HG03175 (cell line): ENCODE results near the gene C6orf47.
A peak's percentile ranks its signal among the peaks of the same experiment; 100 is the strongest.

Experiments
- ATAC-seq: cut with Tn5 transposase; IDR thresholded peaks from one replicate; pipeline ENCODE4 v1.9.1; 2021; ENCODE audit warnings: mild to moderate bottlenecking, moderate library complexity; ENCODE audit not compliant: unreplicated experiment

Gene C6orf47

DNA sequence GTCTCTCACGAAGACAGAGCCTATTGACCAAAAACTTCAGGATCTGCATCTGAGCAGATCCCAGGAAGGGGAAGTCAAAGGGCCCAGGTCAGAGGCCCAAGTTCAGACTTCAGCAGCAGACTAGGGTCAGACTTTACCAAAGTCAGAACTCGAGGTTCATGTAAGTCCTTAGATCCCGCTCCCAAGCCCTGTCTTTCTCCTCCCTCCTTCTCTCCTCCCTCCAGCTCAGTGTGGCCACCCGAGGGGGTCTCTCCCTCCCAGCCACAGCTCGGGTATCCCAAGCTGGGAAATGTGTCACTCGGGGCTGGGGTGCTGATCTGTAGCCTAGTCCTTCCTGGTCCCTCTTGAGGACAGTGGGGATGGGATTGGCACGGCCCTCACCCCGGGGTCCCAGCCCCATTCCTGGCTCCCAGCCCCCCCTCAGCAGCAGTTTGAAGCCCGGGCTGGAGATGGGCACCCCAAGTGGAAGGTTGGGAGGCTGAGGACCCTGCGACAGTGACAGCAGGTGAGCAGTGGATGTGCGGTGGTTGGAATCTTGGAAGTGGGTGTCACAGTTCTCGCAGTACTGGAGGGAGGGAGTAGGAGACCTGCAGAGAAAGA, 1.6 kb upstream of the C6orf47 start:
- no peak for ATAC-seq

GRCh38 chr6:31661262-31662123, 915 bp upstream of the C6orf47 start:
- ATAC-seq, result no peak

- ATAC-seq, result no peak
Measured at GRCh38 chr6:31659649-31660380, 763 bp downstream of the C6orf47 start.

DNA sequence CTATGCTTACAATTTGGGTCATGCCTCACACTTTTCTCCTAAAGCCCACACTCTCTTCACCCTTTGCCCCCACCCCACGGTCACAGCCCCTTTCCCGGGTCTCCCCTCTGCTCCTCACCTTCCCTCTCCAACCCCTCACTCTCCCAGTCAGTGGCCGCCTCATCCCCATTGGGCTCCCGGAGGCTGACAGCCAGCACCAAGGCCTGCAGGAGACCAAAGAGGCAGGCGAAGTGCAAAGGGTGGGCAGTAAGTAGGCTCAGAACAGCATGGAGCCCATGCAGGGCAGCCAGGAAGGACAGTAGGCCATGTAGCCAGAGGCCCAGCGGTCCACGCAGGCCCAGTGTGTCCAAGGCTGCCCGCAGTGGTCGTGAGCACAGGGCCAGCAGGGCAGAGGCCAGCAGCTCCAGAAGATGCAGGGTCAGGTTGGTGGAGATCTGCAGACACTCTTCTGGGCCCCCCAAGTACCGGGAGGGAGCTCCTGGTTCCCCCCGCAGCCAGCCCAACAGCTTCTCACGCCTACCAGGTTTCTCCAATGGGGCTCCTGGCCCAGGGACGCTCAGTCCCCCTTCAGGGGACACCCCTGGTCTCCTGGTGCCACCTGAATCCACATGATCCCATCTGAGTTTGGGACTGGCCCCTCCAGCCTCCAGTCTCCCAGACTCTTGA, 1.5 kb downstream of the C6orf47 start:
- no peak for ATAC-seq

GRCh38 chr6:31658158-31658688, 2.4 kb downstream of the C6orf47 start:
- ATAC-seq, result no peak

DNA sequence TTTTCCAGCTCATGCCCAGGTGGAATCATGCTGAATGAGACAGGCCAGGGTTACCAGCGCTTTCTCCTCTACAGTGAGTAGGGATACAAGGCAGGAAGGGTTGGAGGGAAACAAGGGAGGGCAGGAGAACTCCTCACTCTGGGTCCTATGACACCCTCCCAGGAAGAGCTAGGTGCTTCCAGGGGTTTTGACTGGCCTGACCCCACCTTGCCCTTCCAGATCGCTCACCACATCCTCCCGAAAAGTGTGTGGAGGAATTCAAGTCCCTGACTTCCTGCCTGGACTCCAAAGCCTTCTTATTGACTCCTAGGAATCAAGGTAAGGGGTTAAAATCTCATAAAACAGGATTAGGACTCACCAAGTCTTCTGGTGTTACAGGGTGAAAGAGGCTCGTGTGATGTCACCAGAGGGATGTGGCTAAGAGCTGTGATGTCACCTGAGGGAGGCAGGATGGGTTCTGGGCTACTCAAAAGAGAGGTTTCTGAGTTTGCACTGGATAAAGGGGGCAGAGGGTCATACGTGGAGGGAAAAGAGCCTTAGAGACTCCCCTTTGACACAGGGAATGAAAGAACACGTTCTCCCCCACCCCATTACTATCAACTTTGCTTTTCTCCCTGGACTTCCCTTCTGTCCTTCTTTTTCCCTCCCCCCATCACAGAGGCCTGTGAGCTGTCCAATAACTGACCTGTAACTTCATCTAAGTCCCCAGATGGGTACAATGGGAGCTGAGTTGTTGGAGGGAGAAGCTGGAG, 3.0 kb downstream of the C6orf47 start:
- no peak for ATAC-seq

DNA sequence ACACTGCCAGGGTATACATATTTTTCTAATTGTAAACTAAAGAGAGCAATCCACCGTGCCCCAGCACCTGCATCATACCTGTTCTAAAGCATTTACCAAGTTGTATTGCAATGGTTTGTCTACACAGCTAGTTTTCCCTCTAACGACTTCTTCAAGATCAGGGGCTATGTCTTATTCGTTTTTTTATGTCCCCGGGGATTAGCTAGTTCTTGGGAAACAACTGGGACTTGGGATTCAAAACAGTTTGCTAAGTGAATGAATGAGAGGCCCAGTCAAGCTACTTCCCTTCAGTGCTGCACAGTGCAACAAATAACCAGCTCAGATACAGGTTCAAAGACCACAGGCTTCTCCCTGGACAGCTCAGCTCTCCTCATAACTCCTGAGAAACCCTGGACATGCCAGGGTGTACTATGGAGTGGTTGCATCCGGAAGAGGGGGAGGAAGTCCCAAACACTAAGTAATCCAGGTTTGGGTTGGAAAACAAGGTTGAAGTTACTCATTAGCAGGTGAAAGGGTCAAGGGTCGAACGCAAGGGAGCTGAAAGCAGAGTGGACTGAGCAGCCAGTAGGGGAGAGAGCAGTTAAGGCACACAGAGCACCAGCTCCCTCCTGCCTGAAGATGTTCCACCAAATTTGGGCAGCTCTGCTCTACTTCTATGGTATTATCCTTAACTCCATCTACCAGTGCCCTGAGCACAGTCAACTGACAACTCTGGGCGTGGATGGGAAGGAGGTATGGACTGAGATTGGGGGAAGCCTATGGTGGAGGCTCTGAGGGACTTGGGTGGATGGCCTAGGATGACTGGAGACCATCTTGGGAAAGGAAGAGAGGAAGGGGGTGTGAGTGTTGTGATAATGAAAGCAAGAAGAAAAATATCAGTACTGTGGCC, 5.0 kb downstream of the C6orf47 start, which contains the start of gene APOM:
APOM (plus strand) TSS at position 546 of the 889 bp plus-strand sequence; CDS start at position 619, 73 bp downstream.
- ATAC-seq, result no peak

DNA sequence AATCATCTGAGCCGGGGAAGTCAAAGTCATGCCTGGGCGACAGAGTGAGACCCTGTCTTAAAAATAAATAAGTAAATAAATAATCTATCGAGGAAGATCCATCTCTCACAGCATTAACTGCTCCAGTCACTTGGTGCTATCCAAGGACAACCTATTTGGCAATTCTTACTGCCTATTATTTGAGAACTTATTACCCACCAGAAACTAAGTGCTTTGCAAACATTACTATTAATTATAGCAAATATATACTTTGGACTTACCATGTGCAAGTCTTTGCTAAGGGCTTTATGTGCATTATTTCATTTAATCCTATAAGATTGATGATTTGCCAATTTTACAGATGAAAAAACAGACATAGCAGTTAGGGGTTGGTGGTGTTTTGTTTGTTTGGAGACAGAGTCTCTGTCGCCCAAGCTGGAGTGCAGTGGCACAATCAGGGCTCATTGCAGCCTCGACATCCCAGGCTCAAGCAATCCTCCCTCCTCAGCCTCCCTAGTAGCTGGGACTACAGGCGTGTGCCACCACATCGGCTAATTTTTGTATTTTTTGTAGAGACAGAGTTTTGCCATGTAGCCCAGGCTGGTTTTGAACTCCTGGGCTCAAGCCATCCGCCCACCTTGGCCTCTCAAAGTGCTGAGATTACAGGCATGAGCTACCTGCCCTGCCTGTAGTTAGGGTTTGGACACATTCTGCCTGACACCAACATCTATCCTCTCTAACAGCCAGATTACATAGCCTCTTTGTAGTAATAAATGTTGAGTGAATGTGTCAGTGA, 5.8 kb downstream of the C6orf47 start:
- ATAC-seq, result no peak

DNA sequence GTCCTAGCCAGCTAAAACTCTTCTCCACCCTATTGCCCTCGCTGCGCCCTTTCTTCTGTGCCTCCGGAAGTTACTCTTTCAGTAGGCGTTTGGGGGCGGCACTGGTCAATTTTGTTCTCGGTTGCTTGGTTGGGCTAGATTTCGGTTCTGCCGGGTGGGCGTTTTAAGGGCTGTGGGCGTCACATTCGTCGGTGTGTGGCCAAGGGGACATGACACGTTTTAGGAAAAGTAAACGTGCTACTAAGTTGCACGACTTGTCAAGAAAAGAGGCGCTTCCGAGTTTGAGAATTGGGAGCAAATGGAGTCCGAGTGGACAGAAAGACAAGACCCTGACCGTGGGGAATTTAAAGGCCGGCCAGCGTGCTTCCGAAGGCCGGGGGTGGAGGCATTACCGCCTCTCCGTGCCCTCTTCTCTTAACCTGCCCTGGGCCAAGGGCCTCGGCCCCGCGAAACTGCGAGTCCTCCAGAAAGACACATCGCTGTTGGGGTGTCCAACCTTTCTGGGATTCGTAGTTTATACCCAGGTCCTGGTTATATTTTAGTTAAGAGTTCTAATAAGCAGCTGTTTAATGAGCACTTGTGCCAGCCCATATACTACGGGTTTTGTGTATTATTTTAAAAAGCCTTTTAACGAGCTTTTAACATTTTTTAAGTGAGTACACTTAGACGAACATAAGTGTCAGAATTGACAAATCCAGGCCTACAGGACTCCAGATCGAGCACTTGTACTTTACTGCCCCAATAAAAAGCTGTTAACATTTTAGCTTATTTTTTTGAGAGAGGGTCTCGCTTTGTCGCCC, 7.5 kb downstream of the C6orf47 start:
- ATAC-seq, result peak; percentile 66

DNA sequence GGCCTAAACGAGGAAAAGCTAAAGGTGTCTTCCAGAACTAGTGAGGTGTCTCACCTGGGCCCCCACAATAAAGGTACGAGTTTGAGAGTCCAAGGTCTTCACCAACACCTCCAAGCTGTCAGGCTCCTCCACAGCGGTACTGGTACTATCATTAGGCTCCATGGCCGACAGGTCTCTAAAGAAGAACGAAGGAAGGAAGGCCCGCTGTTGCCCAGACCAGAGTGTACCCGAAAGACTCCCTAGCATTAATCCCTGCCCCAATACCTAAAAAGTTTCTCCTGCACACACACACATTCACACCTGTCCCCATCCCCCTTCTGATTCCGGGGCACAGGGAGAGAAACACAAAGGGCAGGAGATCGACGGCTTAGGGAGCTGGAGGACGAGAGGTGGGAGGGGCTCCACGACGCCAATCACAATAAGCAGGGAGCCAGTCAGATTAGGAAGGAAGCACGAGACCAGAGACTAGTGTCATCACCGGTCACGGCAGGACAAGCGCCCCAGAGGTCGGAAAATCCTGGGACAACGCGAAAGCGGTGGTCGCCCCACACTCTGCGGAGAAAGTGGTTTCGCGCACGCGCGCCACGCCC, 8.9 kb downstream of the C6orf47 start:
- peak; percentile 19 for ATAC-seq

DNA sequence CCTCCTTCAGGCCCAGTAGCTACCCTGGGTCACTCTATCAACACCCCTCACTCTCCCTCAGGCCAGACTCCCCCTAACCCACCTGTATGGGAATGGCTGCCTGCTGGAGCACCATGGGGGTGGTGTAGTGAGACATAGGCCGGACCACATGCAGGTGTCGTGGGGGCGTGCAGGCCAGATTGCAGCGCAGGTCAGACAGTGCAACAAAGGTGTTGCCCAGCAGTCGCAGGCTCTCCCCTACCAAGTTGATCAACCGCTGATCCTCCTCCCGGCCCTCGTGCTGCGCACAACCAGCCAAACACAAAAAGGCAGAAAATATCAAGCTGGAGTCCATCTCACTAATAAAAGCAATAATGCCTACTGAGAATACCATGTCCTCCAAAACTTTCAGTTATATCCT, 15.3 kb downstream of the C6orf47 start:
- no peak for ATAC-seq

DNA sequence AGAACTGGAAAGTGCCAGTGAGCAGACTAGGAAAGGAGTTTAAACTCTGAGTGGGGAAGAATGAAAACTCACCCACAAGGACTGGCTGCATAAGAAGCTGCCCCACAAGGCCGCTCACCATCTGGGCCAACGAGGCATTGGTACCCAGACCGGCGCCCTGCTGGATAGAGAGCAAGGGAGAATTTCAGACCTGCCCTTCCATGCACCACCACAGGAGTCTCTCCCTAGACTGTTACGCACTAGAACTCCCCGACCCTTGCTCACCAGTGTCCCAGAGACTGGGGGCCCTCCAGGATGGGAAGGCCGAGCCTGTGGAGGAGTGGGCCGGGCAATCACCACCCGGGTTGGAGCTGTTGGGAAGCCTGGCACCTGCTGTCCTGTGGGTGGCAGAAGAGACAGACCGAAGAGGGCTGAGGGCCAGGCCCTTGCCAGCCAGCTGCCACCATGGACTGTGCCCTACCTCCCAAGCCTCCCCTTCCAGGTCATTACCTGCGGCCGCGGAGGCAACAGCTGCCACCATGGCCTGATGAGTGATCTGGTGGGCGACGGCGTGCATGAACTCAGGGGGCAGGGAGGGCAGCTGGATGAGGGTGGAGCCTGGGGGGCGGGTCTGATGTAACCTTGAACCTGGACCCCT, 16.6 kb downstream of the C6orf47 start:
- no peak for ATAC-seq

- no peak for ATAC-seq
Measured at GRCh38 chr6:31642798-31643570, 17.6 kb downstream of the C6orf47 start.

DNA sequence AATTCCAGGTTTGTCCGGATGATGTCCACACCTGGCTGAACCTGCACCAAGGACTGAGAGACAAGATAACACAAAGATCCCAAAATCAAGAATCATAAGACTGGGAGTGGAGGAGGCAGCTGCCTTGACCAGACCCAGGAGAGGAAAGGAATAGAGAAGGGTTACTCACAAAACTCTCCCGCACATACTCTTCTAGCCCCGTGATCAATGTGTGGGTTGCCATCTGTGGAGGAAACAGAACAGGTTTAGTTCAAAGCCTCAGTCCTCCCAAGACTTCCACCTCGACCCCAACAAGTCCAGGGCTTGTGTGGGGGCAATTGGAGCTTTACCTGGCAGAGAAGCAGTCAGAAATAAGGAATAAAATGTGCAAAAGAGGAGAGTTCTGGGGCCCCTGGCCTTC, 19.2 kb downstream of the C6orf47 start:
- no peak for ATAC-seq

DNA sequence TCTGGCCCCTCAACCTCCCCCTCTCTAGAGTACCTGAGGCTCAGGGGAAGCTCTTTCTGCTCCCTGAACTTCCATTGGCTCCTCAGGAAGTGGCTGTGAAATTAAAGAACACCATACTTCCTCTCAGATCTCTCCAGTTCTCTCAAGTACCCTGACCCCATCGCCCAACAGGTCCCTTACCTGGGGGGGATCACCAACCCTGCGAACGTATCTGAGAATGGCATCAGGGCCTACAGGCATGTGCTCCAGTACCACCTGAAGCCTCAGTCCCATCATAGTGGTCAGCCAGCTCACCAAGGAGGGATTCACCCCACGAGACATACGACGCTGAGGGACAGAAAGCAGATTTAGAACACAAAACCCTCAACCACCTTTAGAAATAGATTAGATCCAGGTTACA, 20.0 kb downstream of the C6orf47 start:
- ATAC-seq, result no peak

GRCh38 chr6:31639449-31639861, 21.1 kb downstream of the C6orf47 start:
- ATAC-seq, result no peak
